Kasumi-1 (cell line): Measurements from ENCODE around the gene ABO.
"Not testable (repeated sequence)": the region's sequence is repeated elsewhere in the genome, so short reads cannot be mapped to it uniquely, and the experiment has no call there.

Experiments
- DNase-seq, 2 experiments: peaks; one replicate each; lab custom pipeline; 2025; lab: John Stamatoyannopoulos, UW

ABO gene

GRCh38 chr9:133242991-133243390 lies 32.0 kb downstream of the ABO start:
- DNase-seq: no peak

GRCh38 chr9:133242241-133242640 lies 32.8 kb downstream of the ABO start:
- DNase-seq: no peak

GRCh38 chr9:133239533-133240090 lies 35.4 kb downstream of the ABO start:
- no peak for DNase-seq

DNA sequence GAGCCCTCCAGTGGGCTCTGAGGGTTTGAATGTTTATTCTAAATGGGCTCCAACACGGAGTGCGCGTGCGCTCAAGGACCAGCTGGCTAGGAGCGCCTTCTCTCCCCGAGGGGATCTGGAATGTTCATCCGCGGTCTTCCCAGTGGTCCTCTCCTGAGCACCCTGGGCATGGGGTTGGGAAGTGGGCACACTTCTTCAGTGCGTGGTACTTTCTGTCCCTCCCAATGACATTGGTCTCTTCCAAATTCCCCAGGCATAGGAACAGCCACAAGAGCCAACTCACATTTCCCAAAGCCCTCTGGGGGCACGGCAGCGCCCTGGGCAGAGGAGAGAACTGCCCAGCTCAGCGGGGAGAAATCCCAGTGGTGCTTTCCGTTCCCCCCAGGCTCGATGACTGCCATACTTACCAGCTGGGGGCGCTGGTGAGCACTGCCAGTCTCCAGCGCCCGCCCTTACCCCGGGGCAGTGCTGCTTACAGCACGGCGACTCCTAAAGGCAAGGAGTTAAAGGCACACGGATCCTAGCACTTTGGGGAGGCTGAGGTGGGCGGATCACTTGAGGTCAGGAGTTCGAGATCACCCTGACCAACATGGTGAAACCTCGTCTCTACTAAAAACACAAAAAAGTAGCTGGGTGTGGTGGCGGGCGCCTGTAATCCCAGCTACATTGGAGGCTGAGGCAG lies 36.0 kb downstream of the ABO start:
- DNase-seq: peak; percentile 6

- no peak for DNase-seq
Measured at GRCh38 chr9:133238272-133238850, 36.6 kb downstream of the ABO start.

DNA sequence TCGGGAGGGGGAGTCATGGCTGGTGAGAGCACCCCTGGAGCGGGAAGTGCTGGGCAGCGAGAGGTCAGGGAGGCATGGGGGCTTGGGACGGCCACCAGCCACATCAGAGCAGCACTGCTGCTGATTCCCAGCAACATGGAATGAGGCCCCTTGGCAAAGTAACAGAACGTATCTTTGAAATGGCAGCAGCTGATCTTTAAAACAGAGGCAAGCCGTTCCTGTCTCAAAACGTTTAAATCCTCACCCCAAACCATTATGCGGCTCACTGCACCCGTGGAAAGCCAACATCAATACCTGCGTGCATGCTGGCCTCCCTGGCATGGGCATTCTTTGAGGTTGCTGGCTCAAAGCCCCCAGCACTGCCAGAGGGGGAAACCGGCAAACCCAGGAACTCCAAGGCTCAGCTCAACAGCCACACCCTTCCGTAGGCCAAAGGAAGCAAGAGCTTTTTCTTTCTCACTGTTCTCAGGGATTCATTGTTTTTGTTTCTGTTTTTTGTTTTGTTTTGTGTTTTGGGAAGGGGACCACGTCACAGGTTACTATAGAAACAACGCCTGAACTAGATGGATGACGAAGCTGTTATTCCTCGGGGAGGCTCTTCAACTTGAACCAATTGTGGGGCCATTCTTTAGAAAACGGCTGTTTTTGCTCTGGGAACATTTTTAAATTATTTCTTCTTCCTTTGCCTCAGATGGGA lies 37.8 kb downstream of the ABO start:
- no peak for DNase-seq

- not testable (repeated sequence) for DNase-seq
Measured at GRCh38 chr9:133236291-133237034, 38.5 kb downstream of the ABO start.

DNA sequence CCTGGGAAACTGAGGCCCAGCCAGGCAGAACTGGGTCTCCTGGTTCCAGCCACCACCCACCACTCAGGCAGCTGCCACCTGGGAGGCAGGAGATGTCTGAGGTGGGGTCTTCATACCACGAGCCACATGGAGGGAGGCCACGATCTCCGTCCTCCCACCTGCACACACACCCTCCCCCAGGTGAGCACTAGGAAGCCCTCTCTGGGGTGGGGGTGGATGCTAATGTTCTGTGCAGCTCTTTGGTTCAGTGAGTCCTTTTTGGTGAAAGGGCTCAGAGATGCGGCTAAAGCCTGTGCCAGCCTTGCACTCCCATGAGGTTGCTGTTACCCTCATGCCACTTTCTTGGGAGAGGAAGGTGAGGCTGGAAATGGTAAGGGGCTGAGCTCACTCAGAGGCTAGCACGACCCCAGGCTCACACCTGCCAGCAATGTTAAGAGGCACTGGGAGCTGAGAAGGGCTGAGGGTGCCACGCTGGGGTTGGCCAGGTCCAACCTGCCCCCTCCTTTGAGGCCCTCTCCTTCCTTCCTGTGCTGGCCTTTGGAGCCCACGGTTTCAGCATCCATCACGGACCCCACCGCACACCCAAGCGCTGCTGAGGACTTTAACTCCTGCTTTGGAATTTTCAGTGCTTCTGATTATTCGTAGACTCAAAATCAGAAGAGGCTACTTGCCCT lies 39.3 kb downstream of the ABO start:
- DNase-seq: no peak

DNA sequence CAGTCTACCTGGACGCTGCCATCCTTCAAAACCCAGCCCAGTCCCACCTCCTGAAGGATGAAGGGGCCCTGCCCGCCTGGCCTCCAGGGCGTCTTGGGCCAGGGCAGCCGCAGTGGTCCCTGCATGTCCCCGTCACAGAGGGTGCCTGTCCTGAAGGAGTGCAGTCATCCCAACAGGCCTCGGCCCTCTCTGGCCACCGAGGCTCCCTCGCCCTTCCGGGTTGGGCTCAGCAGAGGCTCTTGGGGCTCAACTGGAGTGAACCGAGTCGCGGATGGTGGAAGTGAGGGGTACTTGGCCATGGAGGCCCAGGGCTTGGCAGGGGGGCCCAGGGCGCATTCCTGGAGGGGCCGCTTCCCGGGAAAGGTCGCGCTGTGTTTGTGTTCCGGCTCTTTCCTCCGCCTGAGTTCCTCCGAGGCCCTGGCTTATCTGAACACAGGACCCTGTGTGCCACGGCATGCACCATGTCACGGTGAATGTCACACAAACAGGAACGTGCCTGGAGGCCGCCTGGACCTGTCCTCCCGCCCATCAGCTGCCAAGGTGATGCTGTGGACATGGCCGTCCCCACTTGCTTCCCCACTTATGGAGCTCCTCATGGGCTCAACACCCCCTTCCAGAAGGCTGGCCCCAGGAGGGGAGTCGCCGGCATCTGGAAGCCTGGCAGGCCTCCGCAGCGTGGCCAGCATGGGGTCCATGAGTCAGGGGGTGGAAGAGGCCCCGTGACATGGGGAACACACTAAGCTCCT lies 40.3 kb downstream of the ABO start:
- DNase-seq: no peak

DNA sequence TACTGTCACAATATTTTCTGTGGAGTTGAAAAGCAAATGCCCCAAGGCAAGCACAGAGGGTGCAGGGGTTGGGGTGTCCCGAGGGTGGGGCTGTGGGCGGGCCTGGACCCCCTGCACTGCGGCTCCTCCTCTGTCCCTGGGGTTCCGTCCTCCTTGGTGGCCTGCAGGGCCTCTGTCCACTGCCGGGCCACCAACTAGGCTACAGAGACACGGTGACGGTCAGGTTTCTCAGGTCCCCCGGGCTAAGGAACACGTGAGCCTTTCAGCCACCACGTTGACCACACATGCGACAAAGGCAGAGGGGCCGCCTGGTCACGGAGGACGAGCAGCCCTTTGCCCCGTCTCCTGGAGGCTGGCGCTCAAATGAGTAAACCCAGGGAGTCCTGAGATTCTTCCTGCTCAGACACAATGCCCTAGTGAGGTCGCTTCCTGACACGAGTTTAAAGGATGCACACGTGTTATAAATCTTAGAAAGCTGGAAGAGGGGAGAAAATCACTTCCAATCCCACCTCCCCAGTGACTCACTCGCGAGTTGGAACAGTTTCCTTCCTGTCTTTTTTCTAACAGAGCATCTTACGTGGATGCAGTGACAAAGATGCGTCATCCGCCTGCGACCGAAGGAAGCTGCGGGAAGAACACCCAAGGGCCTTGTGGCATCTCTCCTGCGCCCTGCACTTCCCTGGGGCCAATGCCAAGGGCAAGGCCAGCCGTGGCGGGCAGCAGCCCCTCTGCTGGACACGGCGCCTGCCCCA lies 41.1 kb downstream of the ABO start:
- no peak for DNase-seq

DNA sequence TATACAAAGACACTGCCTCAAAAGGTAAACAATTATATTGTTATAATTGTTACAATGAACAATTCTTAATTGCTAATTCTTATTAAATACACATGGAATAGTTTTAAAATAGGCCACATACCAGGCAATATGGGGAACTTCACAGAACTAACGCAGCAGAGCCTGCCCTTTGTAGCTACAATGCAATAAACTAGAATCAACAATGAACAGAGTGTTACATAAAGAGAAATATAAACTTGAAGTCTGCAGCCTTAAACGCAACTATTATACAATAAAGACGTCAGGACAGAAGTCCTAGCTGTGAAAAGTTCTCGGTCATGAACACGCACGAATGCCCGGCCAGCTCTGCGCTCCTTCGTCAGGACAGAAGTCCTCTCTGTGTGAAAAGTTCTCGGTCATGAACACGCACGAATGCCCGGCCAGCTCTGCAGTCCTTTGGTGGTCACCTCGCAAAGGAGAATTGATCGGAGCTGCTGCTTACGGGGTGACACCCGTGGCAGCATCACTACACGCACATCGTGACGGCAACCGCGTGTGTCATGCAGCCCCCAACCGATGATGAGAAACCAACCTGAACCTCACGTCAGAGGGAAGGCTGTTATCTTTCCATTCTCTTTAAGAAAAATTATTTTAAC lies 43.0 kb downstream of the ABO start:
- not testable (repeated sequence) for DNase-seq

- DNase-seq: not testable (repeated sequence)
Measured at GRCh38 chr9:133230514-133230913, 44.5 kb downstream of the ABO start.

- DNase-seq: no peak
Measured at GRCh38 chr9:133230093-133230492, 44.9 kb downstream of the ABO start.

DNA sequence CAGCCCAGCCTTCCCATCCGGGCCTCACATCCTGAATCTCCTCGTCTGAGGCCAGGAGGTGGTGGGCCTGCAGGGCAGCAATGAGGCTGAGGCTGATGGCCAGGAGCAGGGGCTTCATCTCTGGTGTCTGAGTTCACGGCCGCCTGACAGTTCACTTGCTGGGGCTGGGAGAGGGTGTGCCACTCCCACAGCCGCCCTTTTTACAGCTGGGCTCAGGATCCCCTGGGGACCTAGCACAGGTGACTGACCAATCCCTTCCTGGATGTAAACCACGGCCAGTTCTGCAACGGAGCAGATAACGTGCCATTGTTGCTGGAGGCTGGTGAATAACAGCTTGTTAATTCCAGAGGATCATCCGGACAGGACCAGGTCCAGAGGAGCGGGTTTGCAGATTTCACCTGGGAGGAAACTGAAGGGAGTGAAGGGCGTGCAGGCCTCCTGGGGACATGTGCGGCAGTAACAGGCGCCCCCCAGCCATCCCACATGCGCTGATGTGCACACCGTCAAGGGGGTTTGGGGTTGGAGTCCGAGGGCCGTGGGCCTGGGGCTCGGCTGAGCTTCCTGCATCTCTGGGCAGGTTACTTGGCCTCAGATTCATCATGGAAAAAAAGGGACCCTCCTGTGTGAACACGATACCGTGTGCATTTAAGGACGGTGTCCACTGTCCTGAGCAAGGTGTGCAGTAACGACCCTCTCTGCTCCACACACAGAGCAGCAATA lies 46.4 kb downstream of the ABO start:
- DNase-seq: not testable (repeated sequence)

DNA sequence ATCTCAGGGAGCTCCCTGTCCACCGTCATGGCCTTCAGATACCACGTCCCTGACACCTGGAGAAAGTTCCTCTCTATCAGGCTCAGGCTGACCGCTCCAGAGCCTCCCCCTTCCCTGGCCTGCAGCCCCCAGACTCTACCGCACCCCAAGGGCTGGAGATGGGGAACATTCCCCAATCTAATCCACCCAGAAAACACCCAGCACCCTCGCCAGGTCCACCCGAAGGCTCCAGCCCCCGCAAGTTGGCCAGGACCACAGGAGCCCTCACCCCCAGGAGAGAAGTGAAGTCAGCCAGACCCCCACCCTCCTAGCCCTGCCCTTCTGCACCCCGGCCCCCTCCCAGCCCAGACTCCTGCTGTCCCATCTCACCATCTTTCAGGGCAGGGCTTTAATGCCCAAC lies 47.0 kb downstream of the ABO start:
- not testable (repeated sequence) for DNase-seq

- no peak for DNase-seq
Measured at GRCh38 chr9:133227242-133227860, 47.6 kb downstream of the ABO start.

- DNase-seq: no peak
Measured at GRCh38 chr9:133226219-133227171, 48.5 kb downstream of the ABO start.
